ENCODE data around the gene ASNS. TPM values are rescaled to one million over a fixed set of nuclear protein-coding genes. Genes with fewer than 3 reads are reported as not detected.
"Not testable (repeated sequence)": the region's sequence is repeated elsewhere in the genome, so short reads cannot be mapped to it uniquely, and the experiment has no call there.

Gene ASNS
- total and polyA plus RNA-seq, 2 donors from 2014 or later = 15.7 to 34.1 TPM

GRCh38 chr7:97857544-97857943 lies 14.7 kb downstream of the ASNS start:
- H3K4me3 ChIP-seq (ENCODE audit: low read length in 3 of 3) = no peak overlapping the region
- H3K9ac ChIP-seq (ENCODE audit: low read length in 3 of 3) = no peak overlapping the region
- no peaks in the 10 kb centered on the region for H3K4me1 ChIP-seq (ENCODE audit: control insufficient read depth in 2 of 3, insufficient read depth in 2 of 3, low read depth in 1 of 3, low read length in 3 of 3)
- H3K27ac ChIP-seq (ENCODE audit: low read depth in 2 of 2, low read length in 2 of 2) = no peak overlapping the region
- H3K27me3 ChIP-seq (ENCODE audit: control insufficient read depth, insufficient read depth, low read length) = no peaks in the 10 kb centered on the region
- H3K9me3 ChIP-seq (ENCODE audit: control insufficient read depth in 2 of 3, insufficient read depth in 1 of 3, low read length in 3 of 3) = no peaks in the 10 kb centered on the region
- no peaks in the 10 kb centered on the region for H3K36me3 ChIP-seq (ENCODE audit: control insufficient read depth in 2 of 3, insufficient read depth in 3 of 3, low read length in 3 of 3)
- DNase-seq (no peak), FAIRE-seq (no peak)
- intact Hi-C loops (cut with DNase I) = no loop called here
- TF ChIP-seq, protein P1, sequence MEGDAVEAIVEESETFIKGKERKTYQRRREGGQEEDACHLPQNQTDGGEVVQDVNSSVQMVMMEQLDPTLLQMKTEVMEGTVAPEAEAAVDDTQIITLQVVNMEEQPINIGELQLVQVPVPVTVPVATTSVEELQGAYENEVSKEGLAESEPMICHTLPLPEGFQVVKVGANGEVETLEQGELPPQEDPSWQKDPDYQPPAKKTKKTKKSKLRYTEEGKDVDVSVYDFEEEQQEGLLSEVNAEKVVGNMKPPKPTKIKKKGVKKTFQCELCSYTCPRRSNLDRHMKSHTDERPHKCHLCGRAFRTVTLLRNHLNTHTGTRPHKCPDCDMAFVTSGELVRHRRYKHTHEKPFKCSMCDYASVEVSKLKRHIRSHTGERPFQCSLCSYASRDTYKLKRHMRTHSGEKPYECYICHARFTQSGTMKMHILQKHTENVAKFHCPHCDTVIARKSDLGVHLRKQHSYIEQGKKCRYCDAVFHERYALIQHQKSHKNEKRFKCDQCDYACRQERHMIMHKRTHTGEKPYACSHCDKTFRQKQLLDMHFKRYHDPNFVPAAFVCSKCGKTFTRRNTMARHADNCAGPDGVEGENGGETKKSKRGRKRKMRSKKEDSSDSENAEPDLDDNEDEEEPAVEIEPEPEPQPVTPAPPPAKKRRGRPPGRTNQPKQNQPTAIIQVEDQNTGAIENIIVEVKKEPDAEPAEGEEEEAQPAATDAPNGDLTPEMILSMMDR (IDR thresholded peaks at IDR 0.05; ENCODE audit: borderline replicate concordance, extremely low read depth, insufficient read depth) = no peak

DNA sequence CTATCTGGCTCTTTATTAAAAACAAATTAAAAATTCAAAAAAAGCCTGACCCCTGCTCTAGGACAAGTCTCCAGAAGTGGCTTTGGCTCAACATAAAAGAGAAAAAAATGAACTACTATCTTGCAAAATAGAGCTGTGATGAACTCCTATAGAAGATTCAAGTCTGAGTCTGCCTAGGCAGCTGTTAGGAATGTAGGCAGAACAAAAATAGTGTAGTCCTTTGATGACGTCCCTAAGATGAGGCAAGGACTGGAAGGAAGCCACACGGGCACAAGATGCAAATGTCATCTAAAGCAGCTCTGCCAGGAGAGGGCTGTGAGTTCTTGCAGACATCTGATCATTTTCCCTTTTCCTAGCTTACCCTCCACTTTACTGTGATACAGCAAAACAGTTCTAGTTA lies 20.5 kb downstream of the ASNS start:
- Histone ChIP-seq H3K27me3 (ENCODE audit: control insufficient read depth, insufficient read depth, low read length) (no peaks in the 10 kb centered on the region), H3K9ac (ENCODE audit: low read length in 3 of 3) (no peak overlapping the region), H3K4me3 (ENCODE audit: low read length in 3 of 3) (no peak overlapping the region), H3K4me1 (ENCODE audit: control insufficient read depth in 2 of 3, insufficient read depth in 2 of 3, low read depth in 1 of 3, low read length in 3 of 3) (no peaks in the 10 kb centered on the region), H3K36me3 (ENCODE audit: control insufficient read depth in 2 of 3, insufficient read depth in 3 of 3, low read length in 3 of 3) (peaks cover 0 to 6% (median 0%) of the 10 kb centered on the region in 3 donors), H3K27ac (ENCODE audit: low read depth in 2 of 2, low read length in 2 of 2) (no peak overlapping the region), H3K9me3 (ENCODE audit: control insufficient read depth in 2 of 3, insufficient read depth in 1 of 3, low read length in 3 of 3) (no peaks in the 10 kb centered on the region)
- intact Hi-C loops (cut with DNase I) = no loop called here
- no peak for DNase-seq
- FAIRE-seq = no peak
- TF ChIP-seq, protein P1 (IDR thresholded peaks at IDR 0.05; ENCODE audit: borderline replicate concordance, extremely low read depth, insufficient read depth) = no peak

DNA sequence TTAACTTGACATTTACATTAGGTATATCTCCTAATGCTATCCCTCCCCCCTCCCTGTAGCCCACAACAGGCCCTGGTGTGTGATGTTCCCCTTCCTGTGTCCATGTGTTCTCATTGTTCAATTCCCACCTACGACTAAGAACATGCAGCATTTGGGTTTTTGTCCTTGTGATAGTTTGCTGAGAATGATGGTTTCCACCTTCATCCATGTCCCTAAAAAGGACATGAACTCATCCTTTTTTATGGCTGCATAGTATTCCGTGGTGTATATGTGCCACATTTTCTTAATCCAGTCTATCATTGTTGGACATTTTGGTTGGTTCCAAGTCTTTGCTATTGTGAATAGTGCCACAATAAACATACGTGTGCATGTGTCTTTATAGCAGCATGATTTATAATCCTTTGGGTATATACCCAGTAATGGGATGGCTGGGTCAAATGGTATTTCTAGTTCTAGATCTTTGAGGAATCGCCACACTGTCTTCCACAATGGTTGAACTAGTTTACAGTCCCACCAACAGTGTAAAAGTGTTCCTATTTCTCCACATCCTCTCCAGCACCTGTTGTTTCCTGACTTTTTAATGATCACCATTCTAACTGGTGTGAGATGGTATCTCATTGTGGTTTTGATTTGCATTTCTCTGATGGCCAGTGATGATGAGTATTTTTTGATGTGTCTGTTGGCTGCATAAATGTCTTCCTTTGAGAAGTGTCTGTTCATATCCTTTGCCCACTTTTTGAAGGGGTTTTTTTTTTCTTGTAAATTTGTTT lies 21.8 kb downstream of the ASNS start:
- H3K27ac ChIP-seq (ENCODE audit: low read depth in 2 of 2, low read length in 2 of 2); H3K4me3 ChIP-seq (ENCODE audit: low read length in 3 of 3); intact Hi-C loops (cut with DNase I); H3K9me3 ChIP-seq (ENCODE audit: control insufficient read depth in 2 of 3, insufficient read depth in 1 of 3, low read length in 3 of 3); H3K27me3 ChIP-seq (ENCODE audit: control insufficient read depth, insufficient read depth, low read length); H3K36me3 ChIP-seq (ENCODE audit: control insufficient read depth in 2 of 3, insufficient read depth in 3 of 3, low read length in 3 of 3); DNase-seq; H3K9ac ChIP-seq (ENCODE audit: low read length in 3 of 3); FAIRE-seq; H3K4me1 ChIP-seq (ENCODE audit: control insufficient read depth in 2 of 3, insufficient read depth in 2 of 3, low read depth in 1 of 3, low read length in 3 of 3): not testable (repeated sequence)

DNA sequence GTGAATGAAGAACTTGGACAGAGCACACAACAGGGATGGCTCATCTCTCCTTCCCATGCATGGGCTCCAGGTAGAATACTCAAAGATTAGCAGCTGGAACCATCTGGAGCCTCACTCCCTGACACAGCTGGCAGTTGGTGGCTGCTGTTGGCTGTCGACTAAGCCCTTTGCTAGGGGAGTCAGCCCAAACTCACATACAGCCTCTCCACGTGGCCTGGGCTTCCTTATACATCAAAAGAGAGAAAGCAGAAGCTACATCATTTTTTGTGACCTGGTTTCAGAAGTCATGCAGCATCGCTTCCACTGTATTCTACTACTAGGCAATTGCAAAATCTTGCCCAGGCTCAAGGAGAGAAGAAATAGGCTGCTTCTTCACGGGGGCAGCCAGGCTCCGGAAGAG lies 24.4 kb downstream of the ASNS start:
- DNase-seq (no peak), FAIRE-seq (no peak)
- intact Hi-C loops (cut with DNase I) = loop anchor here (10.0 kb wide), 1 partner anchor 343 kb away; no protein-coding TSS in a partner anchor
- Histone ChIP-seq H3K9ac (ENCODE audit: low read length in 3 of 3) (no peak overlapping the region), H3K27me3 (ENCODE audit: control insufficient read depth, insufficient read depth, low read length) (no peaks in the 10 kb centered on the region), H3K27ac (ENCODE audit: low read depth in 2 of 2, low read length in 2 of 2) (no peak overlapping the region), H3K9me3 (ENCODE audit: control insufficient read depth in 2 of 3, insufficient read depth in 1 of 3, low read length in 3 of 3) (no peaks in the 10 kb centered on the region), H3K4me3 (ENCODE audit: low read length in 3 of 3) (no peak overlapping the region), H3K36me3 (ENCODE audit: control insufficient read depth in 2 of 3, insufficient read depth in 3 of 3, low read length in 3 of 3) (peaks cover 0 to 6% (median 0%) of the 10 kb centered on the region in 3 donors), H3K4me1 (ENCODE audit: control insufficient read depth in 2 of 3, insufficient read depth in 2 of 3, low read depth in 1 of 3, low read length in 3 of 3) (no peaks in the 10 kb centered on the region)
- TF ChIP-seq, protein P1 (IDR thresholded peaks at IDR 0.05; ENCODE audit: borderline replicate concordance, extremely low read depth, insufficient read depth) = no peak
